ENCODE data around the gene NF2.

NF2 gene

GRCh38 chr22:29704528-29705285, 101.3 kb downstream of the NF2 start:
- no peak for FAIRE-seq

- FAIRE-seq = no peak
These were observed 102.2 kb downstream of the NF2 start for GRCh38 chr22:29705651-29706050.

DNA sequence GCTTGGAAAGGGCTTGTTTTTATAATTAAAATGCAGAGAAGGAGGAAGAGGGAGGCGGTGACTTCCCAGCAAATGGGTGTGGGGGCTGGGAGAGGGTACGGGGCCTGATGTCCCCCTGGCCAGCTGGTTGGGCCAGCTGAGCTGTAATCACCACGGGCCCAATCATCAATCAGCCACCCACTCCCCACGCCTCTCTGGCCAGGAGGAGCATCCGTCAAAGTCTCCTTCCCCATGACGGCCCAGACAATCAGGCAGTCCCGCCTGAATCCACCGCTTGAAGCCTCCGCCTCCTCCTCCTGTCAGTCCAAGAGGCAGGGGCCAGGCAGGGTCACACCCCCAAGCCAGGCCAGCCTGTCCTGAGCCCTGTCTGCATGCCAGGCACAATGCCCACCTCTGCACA, 103.1 kb downstream of the NF2 start:
- no peak for FAIRE-seq

DNA sequence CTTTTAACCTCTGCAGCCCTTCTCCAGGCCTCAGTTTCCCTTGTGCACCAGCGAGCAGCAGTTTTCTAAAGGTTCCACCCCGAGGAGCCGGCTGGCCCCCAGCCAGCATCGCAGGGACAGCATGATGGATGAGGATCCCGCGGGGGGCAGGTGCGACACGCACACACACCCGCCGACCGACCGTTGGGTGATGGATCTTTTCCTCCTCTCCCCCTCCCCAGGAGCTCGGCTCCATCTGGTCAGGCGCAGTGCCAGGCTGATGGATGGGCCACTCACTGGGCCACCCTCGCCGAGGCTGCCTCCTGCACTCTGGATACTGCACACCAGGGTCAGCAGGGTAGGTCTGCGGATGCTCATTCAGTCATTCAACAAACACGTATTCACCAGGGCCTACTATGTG, 103.6 kb downstream of the NF2 start:
- FAIRE-seq = no peak

- no peak for FAIRE-seq
These were observed 104.0 kb downstream of the NF2 start for GRCh38 chr22:29707471-29707870.

GRCh38 chr22:29710193-29710592, 106.8 kb downstream of the NF2 start:
- no peak for FAIRE-seq

- FAIRE-seq = no peak
These were observed 107.6 kb downstream of the NF2 start for GRCh38 chr22:29710922-29711593.

GRCh38 chr22:29712119-29712518, 108.7 kb downstream of the NF2 start:
- no peak for FAIRE-seq

DNA sequence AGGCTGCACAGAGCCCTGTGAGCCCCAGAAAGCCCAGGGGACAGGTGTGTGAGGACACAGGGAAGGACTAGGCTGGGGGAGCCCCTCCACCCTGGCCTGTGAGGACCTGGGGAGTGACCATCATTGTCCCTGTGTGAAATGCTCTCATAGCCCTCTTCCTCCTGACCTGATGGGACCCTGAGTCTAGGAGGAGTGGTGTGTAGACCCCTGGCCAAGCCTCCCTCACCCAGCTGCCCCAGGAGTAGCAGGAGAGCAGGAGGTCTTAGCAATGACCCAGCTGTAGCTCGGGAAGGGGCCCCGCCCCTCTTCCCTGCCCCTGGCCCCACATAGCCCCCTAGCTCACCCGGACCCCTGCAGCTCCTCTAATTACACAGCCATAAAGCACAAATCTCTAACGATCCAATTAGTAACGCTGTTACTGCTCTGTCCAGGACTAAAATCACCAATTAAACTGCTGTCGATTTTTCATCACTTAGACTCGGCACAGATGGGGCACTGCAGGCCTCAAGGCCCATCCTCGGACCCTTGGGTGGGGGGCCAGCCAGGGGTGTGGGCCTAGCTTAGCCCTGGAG, 109.8 kb downstream of the NF2 start:
- FAIRE-seq = no peak

DNA sequence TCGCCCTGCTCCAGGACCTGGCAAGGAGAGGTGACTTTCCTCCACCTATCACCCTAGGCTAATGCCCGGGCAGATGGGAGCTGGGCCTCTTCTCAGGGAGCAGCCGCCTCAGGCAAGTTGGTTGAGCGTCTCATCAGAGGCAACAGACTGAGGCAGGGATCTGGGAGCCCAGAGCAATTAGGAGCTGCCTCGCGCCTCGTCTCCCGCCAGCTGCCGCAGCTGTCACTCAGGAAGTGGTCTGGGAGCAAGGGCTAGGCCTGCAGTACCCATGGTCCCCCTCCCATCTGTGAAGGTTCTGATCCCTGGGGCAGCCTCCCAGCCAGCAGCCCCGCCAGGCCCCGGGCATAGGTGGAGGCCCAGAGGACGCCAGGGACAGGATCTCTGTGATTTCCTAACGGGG, 111.8 kb downstream of the NF2 start:
- no peak for FAIRE-seq

- no peak for FAIRE-seq
These were observed 112.3 kb downstream of the NF2 start for GRCh38 chr22:29715705-29716104.

DNA sequence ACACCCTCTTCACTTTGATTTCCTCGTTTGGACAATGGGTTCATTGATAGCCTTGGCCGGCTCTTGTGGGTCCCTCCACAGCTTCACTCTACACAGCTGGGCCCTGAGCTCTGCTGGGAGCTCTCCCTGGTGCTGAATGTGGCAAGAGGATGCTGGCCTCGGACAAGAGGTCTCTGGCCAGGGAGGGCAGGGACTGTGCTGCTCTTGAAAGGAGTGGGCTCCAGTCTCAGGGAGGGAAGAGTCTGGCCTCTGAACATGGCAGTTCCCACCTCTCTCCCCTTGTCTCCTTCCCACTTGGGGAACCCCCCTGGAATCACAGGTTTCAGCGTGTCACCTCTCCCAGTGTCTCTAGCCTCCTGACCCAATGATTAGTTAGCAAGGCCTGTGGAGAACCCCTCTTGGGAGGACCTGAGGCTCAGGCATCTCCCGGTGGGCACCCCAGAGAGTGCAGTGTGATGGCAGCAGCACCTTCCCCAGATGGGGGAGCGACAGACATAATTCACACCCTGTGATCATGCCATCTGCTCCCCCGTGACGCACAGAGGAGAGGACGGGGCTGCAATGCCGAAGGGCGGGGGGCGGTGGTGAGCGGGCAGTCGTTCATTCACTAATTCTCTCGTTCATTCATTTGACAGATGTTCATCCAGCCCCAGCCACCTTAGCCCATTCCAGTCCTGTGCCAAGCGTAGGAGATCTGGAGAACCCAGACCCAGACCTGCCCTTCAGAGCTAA, 113.5 kb downstream of the NF2 start:
- no peak for FAIRE-seq

GRCh38 chr22:29717789-29718188, 114.4 kb downstream of the NF2 start:
- no peak for FAIRE-seq

DNA sequence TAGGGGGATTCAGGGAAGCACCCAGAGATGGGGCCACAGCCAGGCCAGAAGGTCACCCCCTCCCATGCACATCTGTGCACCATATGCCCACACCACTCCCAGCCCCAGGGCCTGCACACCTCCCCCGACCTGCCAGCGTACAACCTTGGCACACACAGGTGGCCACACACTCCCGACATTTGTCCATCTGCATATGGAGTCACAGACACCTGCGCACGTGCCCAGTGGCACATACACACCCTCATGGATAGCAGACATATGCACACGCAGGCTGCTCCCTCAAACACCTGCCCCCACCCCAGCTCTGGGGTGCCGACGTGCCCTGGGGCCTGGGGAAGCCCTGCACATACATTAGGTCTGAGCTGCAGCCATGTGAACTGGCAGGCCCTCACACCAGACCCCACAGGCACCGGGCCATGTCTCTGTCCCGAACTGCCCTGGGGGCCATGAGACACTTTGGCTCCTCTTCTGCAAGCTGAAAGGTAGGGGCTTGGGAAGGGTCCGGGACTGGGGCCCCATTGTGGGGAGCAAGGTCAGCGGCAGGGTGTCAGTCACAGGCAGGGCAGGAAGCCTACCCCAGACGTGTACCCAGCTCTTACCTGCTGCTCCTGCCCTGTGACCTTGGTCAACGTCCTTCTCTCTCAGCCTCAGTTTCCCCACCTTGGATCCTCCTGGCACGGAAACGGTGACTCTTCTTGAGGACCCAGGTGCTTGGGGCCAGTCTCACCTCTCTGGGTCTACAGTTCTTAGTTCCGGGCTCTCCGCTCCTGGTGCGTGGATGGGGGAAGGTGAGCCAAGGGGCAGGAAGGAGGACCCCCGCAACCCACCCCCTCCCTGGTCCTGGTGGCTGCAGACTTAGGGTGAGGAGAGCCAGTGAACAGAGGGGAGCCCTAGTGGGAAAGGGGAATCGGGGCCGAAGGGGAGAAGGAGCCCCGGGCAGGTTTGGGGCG, 115.8 kb downstream of the NF2 start:
- no peak for FAIRE-seq

DNA sequence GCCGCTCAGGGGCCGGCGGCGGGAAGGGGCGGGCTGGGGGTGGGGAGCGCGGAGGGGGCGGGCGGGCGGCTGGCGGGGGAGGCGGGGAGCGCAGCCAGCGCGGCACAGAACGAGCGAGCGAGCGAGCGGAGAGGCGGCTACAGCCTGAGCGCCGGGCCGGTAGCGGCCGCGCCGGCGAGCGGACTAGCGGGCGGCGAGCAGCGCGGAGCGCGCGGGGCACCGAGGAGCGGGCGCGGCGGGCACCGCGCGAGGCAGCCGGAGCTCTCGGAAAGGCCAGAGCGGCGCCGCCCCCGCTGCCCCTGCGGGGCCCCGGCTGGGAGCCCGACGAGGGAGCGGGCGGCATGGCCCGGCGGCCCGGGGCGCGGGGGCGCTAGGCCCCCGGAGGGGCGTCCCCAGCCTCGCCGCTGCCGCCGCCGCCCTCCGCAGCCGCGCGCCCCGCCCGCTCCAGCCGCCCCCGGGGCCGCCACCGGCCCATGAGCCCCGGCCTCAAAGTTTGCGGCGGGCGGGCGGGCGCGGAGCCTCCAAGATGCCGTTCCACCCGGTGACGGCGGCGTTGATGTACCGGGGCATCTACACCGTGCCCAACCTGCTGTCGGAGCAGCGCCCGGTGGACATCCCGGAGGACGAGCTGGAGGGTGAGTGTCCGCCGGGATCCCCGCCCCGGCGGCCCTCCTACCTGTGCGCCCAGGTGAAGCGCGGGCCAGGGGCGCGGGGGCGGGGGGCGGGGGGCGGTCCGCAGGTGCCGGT, 116.6 kb downstream of the NF2 start, which contains the start of gene CABP7:
TSS of gene CABP7 (plus strand) at position 105 of the 747 bp plus-strand sequence. CDS start at position 527, 422 bp downstream.
- no peak for FAIRE-seq

DNA sequence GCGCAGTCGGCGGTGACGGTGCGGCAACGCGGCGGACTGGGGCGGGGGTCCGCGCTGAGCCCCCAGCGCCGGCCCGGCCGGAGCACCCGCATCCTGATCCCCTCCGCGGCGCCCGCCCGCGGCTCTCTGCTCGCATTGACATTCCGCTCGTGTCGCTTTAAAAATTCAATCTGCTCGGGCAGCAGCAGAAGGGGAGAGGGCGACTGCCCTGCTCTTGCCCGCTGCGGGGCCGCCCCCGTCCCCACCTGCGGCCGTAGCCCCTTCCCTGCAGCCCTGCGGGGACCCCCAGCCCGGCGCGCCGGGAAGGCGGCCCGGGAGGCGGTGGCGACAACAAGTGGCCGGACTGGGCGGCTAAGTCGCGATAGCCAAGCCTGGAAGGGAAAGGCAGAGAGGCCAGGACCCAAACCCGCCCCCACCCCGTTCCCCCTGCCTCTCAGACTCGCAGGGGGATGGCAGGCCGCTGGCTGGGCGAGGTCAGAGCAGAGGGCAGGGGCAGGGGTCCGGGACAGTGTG, 117.4 kb downstream of the NF2 start:
- FAIRE-seq = no peak

DNA sequence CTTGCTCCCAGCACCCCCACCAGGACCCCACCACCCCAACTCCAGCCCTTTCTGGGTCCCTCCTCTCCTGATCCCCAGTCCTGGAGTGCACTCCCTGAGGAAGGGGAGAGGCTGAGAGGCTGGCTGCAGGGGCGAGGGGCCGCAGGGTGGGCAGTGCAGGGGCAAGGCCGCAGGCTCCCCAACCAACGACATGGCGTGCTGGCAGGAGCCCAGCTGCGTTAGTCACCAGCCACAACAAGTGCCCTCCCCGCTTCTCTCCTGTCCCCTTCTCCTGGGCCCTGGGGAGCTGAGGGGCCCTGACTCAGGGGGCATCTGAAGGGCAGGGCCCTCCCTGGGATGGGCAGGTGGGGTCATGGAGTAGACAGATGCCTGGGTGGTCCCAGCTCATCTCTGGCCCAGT, 118.7 kb downstream of the NF2 start:
- no peak for FAIRE-seq

GRCh38 chr22:29722587-29722986, 119.2 kb downstream of the NF2 start:
- no peak for FAIRE-seq

GRCh38 chr22:29723766-29724165, 120.3 kb downstream of the NF2 start:
- FAIRE-seq = no peak

DNA sequence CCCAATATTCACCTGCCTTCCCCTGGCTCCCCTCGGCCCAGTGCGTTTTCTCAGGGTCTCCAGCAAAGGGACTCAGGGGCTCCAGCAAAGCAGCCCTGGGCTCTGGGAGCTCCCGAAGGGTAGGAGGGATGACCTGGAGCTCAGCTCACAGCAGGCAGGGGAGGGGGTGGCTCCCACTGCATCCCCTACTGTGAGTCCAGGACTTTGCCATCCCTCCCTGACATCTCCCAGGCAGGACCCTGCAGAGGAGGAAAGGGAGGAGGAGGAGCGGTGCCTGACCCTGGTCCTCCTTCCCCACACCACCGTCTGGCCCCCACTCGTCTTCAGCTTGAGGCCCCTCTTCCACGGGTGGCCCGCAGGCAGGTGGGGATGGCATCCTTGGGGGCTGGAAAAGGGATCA, 121.4 kb downstream of the NF2 start:
- FAIRE-seq = no peak

GRCh38 chr22:29726106-29726505, 122.7 kb downstream of the NF2 start:
- no peak for FAIRE-seq
